Amniotic stem cell (primary cell): ENCODE data around the gene GABRA4.

Source experiments
- DNase-seq: peaks from one replicate; lab custom pipeline; 2025; lab: John Stamatoyannopoulos, UW

The GABRA4 gene

GRCh38 chr4:46979283-46979682, 14.1 kb downstream of the GABRA4 start:
- no peak for DNase-seq

GRCh38 chr4:46977245-46977644, 16.1 kb downstream of the GABRA4 start:
- no peak for DNase-seq

GRCh38 chr4:46975812-46976553, 17.4 kb downstream of the GABRA4 start:
- DNase-seq: no peak

- DNase-seq: no peak
Measured at GRCh38 chr4:46974891-46975543, 18.4 kb downstream of the GABRA4 start.

- no peak for DNase-seq
Measured at GRCh38 chr4:46968847-46969246, 24.5 kb downstream of the GABRA4 start.

GRCh38 chr4:46967631-46968030, 25.8 kb downstream of the GABRA4 start:
- no peak for DNase-seq

GRCh38 chr4:46958742-46959488, 34.5 kb downstream of the GABRA4 start:
- no peak for DNase-seq

GRCh38 chr4:46956451-46956850, 36.9 kb downstream of the GABRA4 start:
- no peak for DNase-seq

- no peak for DNase-seq
Measured at GRCh38 chr4:46955601-46956000, 37.8 kb downstream of the GABRA4 start.

GRCh38 chr4:46954643-46955042, 38.7 kb downstream of the GABRA4 start:
- no peak for DNase-seq

GRCh38 chr4:46953564-46953963, 39.8 kb downstream of the GABRA4 start:
- no peak for DNase-seq

GRCh38 chr4:46952451-46952850, 40.9 kb downstream of the GABRA4 start:
- no peak for DNase-seq

- DNase-seq: no peak
Measured at GRCh38 chr4:46950826-46951225, 42.6 kb downstream of the GABRA4 start.

- no peak for DNase-seq
Measured at GRCh38 chr4:46949822-46950221, 43.6 kb downstream of the GABRA4 start.

GRCh38 chr4:46947541-46947940, 45.8 kb downstream of the GABRA4 start:
- DNase-seq: no peak

GRCh38 chr4:46946919-46947536, 46.4 kb downstream of the GABRA4 start:
- no peak for DNase-seq

GRCh38 chr4:46945062-46945461, 48.3 kb downstream of the GABRA4 start:
- no peak for DNase-seq

- DNase-seq: no peak
Measured at GRCh38 chr4:46944345-46944744, 49.0 kb downstream of the GABRA4 start.

- DNase-seq: no peak
Measured at GRCh38 chr4:46937493-46937892, 55.9 kb downstream of the GABRA4 start.

GRCh38 chr4:46934726-46935125, 58.7 kb downstream of the GABRA4 start:
- DNase-seq: no peak

- no peak for DNase-seq
Measured at GRCh38 chr4:46933686-46934085, 59.7 kb downstream of the GABRA4 start.

- peak; percentile 40 for DNase-seq
Measured at GRCh38 chr4:46931981-46932380, 61.4 kb downstream of the GABRA4 start.

GRCh38 chr4:46930891-46931290, 62.5 kb downstream of the GABRA4 start:
- DNase-seq: no peak
